ENCODE results near the gene DUSP1. TPM values are rescaled to one million over a fixed set of nuclear protein-coding genes. Genes with fewer than 3 reads are reported as not detected.

Gene DUSP1
- total and polyA plus RNA-seq, 2 donors, result 76.4 to 822 TPM

Small RNA genes lying within 50 kb of the gene (small RNA-seq; reads per million reads assigned to genes)
- gene AC022217.4 (not detected), gene RF00019 (not detected)

Other genes starting within 250 kb of the DUSP1 start
- gene NEURL1B, start 129.9 kb downstream of the DUSP1 start, total RNA-seq, result 52.4 TPM
- gene NEURL1B, start 129.9 kb downstream of the DUSP1 start, polyA plus RNA-seq, result 51.9 TPM
- gene ERGIC1, start 63.1 kb upstream of the DUSP1 start, total RNA-seq, result 68.5 TPM
- gene ERGIC1, start 63.1 kb upstream of the DUSP1 start, polyA plus RNA-seq, result 103 TPM
- 24.5 TPM for gene RPL26L1, start 188.2 kb upstream of the DUSP1 start, total RNA-seq
- gene RPL26L1, start 188.2 kb upstream of the DUSP1 start, polyA plus RNA-seq, result 47.4 TPM
- 118 TPM for gene ATP6V0E1, start 212.6 kb upstream of the DUSP1 start, total RNA-seq
- gene ATP6V0E1, start 212.6 kb upstream of the DUSP1 start, polyA plus RNA-seq, result 324 TPM

Data from urinary bladder (tissue), 2 donors.